WTC11 (cell line): ENCODE results near the gene CDH20. TPM values are rescaled to one million over a fixed set of nuclear protein-coding genes. Genes with fewer than 3 reads are reported as not detected.

Experiments used
- ATAC-seq: fragments of 200-7000 bp; cut with Tn5 transposase; 2 replicates; pipeline ENCODE4 v1.10.0; 2021; ENCODE audit warnings: mild to moderate bottlenecking, moderate library complexity
- CTCF ChIA-PET: fragments of 300-600 bp; sonication (Branson Sonifier 250); formaldehyde crosslinking; loops from one replicate; lab custom pipeline; 2021; ENCODE audit warnings: antibody characterized with exemption; lab: Charles Lee
- POLR2A ChIA-PET: fragments of 350-600 bp; sonication (Branson Sonifier 250); formaldehyde crosslinking; loops from one replicate; lab custom pipeline; 2021; ENCODE audit warnings: antibody characterized with exemption; lab: Charles Lee
- DNase-seq: peaks from one replicate; pipeline ENCODE4 v3.0.0; 2021; ENCODE audit warnings: low spot score
- H3K27ac Mint-ChIP-seq: 2 replicates; pipeline ENCODE4 v1.8.0; 2021; ENCODE audit warnings: mixed read lengths
- H3K27me3 Mint-ChIP-seq: 2 replicates; pipeline ENCODE4 v1.8.0; 2021; ENCODE audit warnings: low read depth, mild to moderate bottlenecking, moderate library complexity, mixed read lengths
- H3K36me3 Mint-ChIP-seq: 2 replicates; pipeline ENCODE4 v1.8.0; 2021; ENCODE audit warnings: mixed read lengths
- H3K4me1 Mint-ChIP-seq: 2 replicates; pipeline ENCODE4 v1.8.0; 2022; ENCODE audit warnings: mixed read lengths
- H3K4me3 Mint-ChIP-seq: 2 replicates; pipeline ENCODE4 v1.8.0; 2021; ENCODE audit warnings: mild to moderate bottlenecking, moderate library complexity, mixed read lengths
- H3K9me3 Mint-ChIP-seq: 2 replicates; pipeline ENCODE4 v1.8.0; 2021; ENCODE audit warnings: mixed read lengths
- ATF1 ChIP-seq: sonication (generic); formaldehyde crosslinking; IDR thresholded peaks from 2 replicates; pipeline ENCODE4 v1.8.1; 2023; ENCODE audit warnings: mild to moderate bottlenecking, moderate library complexity, missing genetic modification reagents
- EMX1 ChIP-seq: fragments of 250-450 bp; sonication (Bioruptor Pico); IDR thresholded peaks from 2 replicates; pipeline ENCODE4 v1.8.0; 2021; ENCODE audit warnings: mild to moderate bottlenecking
- ESRRA ChIP-seq: sonication (generic); formaldehyde crosslinking; IDR thresholded peaks from 2 replicates; pipeline ENCODE4 v1.8.1; 2022; ENCODE audit warnings: mild to moderate bottlenecking, missing genetic modification reagents, borderline replicate concordance
- ETV6 ChIP-seq: sonication (generic); formaldehyde crosslinking; IDR thresholded peaks from 2 replicates; pipeline ENCODE4 v1.8.1; 2022; ENCODE audit warnings: mild to moderate bottlenecking, missing genetic modification reagents
- FOXP1 ChIP-seq: sonication (generic); formaldehyde crosslinking; IDR thresholded peaks from 2 replicates; pipeline ENCODE4 v1.8.0; 2022; ENCODE audit warnings: missing genetic modification reagents, mild to moderate bottlenecking, moderate library complexity, borderline replicate concordance
- GRHL2 ChIP-seq: fragments of 250-450 bp; sonication (Bioruptor Pico); IDR thresholded peaks from 2 replicates; pipeline ENCODE4 v1.8.0; 2022; ENCODE audit warnings: mild to moderate bottlenecking, moderate library complexity; ENCODE audit not compliant: insufficient replicate concordance, severe bottlenecking
- GTF2I ChIP-seq: fragments of 250-450 bp; sonication (Bioruptor Pico); conservative IDR thresholded peaks from 2 replicates; pipeline ENCODE4 v1.4.0; 2021; ENCODE audit warnings: mild to moderate bottlenecking
- NR1H2 ChIP-seq: sonication (generic); formaldehyde crosslinking; IDR thresholded peaks from 2 replicates; pipeline ENCODE4 v1.9.0; 2021; ENCODE audit warnings: mild to moderate bottlenecking, moderate library complexity, missing genetic modification reagents
- NR3C1 ChIP-seq: sonication (generic); formaldehyde crosslinking; conservative IDR thresholded peaks from 2 replicates; pipeline ENCODE4 v1.8.1; 2023; ENCODE audit warnings: low read depth, mild to moderate bottlenecking, missing genetic modification reagents
- OVOL2 ChIP-seq: fragments of 250-450 bp; sonication (Bioruptor Pico); IDR thresholded peaks from 2 replicates; pipeline ENCODE4 v1.9.0; 2021; ENCODE audit warnings: mild to moderate bottlenecking, borderline replicate concordance
- PRRX2 ChIP-seq: fragments of 250-450 bp; sonication (Bioruptor Pico); IDR thresholded peaks from 2 replicates; pipeline ENCODE4 v1.8.0; 2021; ENCODE audit warnings: mild to moderate bottlenecking
- TEAD1 ChIP-seq: sonication (generic); formaldehyde crosslinking; IDR thresholded peaks from 2 replicates; pipeline ENCODE4 v1.8.0; 2022; ENCODE audit warnings: mild to moderate bottlenecking, missing genetic modification reagents
- ZNF138 ChIP-seq: sonication (generic); formaldehyde crosslinking; conservative IDR thresholded peaks from 2 replicates; pipeline ENCODE4 v1.8.1; 2022; ENCODE audit warnings: mild to moderate bottlenecking, moderate library complexity, missing genetic modification reagents
- total RNA-seq: library from RNA; stranded (reverse); gene quantifications from 3 replicates; pipeline ENCODE4 v1.2.3, GENCODE V29; 2021
- TF ChIP-seq, protein P1 (sequence below): sonication (generic); formaldehyde crosslinking; IDR thresholded peaks from 2 replicates; pipeline ENCODE4 v1.8.1; 2023; ENCODE audit warnings: mild to moderate bottlenecking, missing genetic modification reagents
- TF ChIP-seq, protein P2 (sequence below): sonication (generic); formaldehyde crosslinking; IDR thresholded peaks from 2 replicates; pipeline ENCODE4 v1.8.1; 2022; ENCODE audit warnings: mild to moderate bottlenecking, missing genetic modification reagents, moderate library complexity, borderline replicate concordance
- TF ChIP-seq, protein P3 (sequence below): sonication (generic); formaldehyde crosslinking; IDR thresholded peaks from 2 replicates; pipeline ENCODE4 v1.8.0; 2023; ENCODE audit warnings: mild to moderate bottlenecking, missing genetic modification reagents
- TF ChIP-seq, protein P4 (sequence below): sonication (generic); formaldehyde crosslinking; IDR thresholded peaks from 2 replicates; pipeline ENCODE4 v1.8.1; 2022; ENCODE audit warnings: mild to moderate bottlenecking, moderate library complexity, missing genetic modification reagents
- TF ChIP-seq, protein P5 (sequence below): sonication (generic); formaldehyde crosslinking; IDR thresholded peaks from 2 replicates; pipeline ENCODE4 v1.8.1; 2022; ENCODE audit warnings: low read depth, mild to moderate bottlenecking, moderate library complexity, missing genetic modification reagents, borderline replicate concordance

CDH20 gene
- total RNA-seq, 1 experiment from 2014 or later, result 0.39 TPM

DNA sequence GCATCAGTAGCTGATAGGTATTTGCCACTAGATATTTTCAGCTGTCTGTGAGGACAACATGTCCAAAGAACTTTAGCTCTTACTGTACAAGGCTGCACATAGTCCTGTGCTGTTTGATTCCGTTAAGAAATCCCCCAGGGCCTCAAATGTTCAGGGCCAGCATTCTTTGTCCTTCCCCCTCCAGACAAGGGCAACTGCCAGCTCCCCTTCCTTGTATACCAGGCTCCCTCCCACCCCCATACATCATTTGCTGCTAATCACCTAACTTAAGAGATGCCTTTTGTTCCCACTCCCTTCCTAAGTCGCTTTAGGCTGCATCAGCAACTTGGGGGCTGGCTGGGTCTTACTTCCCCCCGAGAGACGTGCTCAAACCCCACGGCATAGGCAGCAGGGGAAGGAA, 138.7 kb downstream of the CDH20 start:
- no peak overlapping the region for H3K27ac Mint-ChIP-seq
- H3K27me3 Mint-ChIP-seq, result no peaks in the 10 kb centered on the region; the same call in 1 of the 2 replicates
- POLR2A ChIA-PET, result no interaction called here
- H3K36me3 Mint-ChIP-seq, result no peaks in the 10 kb centered on the region
- DNase-seq (no peak), ATAC-seq (peak; percentile 44)
- H3K4me3 Mint-ChIP-seq, result no peak overlapping the region
- H3K4me1 Mint-ChIP-seq, result peaks cover 5% of the 10 kb centered on the region
- no peaks in the 10 kb centered on the region for H3K9me3 Mint-ChIP-seq
- CTCF ChIA-PET, result no interaction called here
- TF ChIP-seq, protein P1, sequence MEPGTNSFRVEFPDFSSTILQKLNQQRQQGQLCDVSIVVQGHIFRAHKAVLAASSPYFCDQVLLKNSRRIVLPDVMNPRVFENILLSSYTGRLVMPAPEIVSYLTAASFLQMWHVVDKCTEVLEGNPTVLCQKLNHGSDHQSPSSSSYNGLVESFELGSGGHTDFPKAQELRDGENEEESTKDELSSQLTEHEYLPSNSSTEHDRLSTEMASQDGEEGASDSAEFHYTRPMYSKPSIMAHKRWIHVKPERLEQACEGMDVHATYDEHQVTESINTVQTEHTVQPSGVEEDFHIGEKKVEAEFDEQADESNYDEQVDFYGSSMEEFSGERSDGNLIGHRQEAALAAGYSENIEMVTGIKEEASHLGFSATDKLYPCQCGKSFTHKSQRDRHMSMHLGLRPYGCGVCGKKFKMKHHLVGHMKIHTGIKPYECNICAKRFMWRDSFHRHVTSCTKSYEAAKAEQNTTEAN, result no peak
- TF ChIP-seq ESRRA (CRISPR knock-in tag) (no peak), NR3C1 (CRISPR knock-in tag) (no peak), FOXP1 (CRISPR knock-in tag) (no peak), OVOL2 (CRISPR knock-in tag) (no peak)
- TF ChIP-seq, protein P2, sequence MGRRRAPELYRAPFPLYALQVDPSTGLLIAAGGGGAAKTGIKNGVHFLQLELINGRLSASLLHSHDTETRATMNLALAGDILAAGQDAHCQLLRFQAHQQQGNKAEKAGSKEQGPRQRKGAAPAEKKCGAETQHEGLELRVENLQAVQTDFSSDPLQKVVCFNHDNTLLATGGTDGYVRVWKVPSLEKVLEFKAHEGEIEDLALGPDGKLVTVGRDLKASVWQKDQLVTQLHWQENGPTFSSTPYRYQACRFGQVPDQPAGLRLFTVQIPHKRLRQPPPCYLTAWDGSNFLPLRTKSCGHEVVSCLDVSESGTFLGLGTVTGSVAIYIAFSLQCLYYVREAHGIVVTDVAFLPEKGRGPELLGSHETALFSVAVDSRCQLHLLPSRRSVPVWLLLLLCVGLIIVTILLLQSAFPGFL (CRISPR knock-in tag), result no peak
- TF ChIP-seq, protein P3, sequence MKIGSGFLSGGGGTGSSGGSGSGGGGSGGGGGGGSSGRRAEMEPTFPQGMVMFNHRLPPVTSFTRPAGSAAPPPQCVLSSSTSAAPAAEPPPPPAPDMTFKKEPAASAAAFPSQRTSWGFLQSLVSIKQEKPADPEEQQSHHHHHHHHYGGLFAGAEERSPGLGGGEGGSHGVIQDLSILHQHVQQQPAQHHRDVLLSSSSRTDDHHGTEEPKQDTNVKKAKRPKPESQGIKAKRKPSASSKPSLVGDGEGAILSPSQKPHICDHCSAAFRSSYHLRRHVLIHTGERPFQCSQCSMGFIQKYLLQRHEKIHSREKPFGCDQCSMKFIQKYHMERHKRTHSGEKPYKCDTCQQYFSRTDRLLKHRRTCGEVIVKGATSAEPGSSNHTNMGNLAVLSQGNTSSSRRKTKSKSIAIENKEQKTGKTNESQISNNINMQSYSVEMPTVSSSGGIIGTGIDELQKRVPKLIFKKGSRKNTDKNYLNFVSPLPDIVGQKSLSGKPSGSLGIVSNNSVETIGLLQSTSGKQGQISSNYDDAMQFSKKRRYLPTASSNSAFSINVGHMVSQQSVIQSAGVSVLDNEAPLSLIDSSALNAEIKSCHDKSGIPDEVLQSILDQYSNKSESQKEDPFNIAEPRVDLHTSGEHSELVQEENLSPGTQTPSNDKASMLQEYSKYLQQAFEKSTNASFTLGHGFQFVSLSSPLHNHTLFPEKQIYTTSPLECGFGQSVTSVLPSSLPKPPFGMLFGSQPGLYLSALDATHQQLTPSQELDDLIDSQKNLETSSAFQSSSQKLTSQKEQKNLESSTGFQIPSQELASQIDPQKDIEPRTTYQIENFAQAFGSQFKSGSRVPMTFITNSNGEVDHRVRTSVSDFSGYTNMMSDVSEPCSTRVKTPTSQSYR (CRISPR knock-in tag), result no peak
- TF ChIP-seq, all 79 proteins: peak for 0

DNA sequence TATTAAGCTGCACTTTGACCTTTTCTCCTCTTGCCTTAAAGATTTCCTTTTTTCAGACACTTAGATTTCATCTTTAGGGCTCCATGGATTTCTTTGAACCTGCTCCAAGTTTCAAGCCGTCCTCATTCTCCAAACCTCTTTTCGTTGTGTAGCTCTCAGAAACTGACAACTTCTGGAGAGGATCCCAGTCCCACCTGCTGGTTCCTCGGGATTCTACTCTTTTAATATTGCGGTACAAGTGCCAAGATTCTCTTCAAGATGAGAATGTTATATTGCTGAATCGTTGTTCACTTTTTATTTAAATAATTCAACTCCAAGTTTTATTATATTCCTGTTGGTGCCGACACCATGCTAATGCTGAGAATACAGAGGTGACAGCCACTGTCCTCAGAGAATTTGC, 141.1 kb downstream of the CDH20 start:
- H3K4me1 Mint-ChIP-seq, result peaks cover 5% of the 10 kb centered on the region
- no peak for TF ChIP-seq TEAD1 (CRISPR knock-in tag)
- TF ChIP-seq EMX1 (CRISPR knock-in tag), result no peak
- TF ChIP-seq, protein P4, sequence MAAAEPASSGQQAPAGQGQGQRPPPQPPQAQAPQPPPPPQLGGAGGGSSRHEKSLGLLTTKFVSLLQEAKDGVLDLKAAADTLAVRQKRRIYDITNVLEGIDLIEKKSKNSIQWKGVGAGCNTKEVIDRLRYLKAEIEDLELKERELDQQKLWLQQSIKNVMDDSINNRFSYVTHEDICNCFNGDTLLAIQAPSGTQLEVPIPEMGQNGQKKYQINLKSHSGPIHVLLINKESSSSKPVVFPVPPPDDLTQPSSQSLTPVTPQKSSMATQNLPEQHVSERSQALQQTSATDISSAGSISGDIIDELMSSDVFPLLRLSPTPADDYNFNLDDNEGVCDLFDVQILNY (CRISPR knock-in tag), result no peak
- no peak for TF ChIP-seq PRRX2
- TF ChIP-seq, protein P5, sequence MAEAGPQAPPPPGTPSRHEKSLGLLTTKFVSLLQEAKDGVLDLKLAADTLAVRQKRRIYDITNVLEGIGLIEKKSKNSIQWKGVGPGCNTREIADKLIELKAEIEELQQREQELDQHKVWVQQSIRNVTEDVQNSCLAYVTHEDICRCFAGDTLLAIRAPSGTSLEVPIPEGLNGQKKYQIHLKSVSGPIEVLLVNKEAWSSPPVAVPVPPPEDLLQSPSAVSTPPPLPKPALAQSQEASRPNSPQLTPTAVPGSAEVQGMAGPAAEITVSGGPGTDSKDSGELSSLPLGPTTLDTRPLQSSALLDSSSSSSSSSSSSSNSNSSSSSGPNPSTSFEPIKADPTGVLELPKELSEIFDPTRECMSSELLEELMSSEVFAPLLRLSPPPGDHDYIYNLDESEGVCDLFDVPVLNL (CRISPR knock-in tag), result no peak
- TF ChIP-seq ZNF138 (CRISPR knock-in tag), result no peak
- TF ChIP-seq GTF2I, result no peak
- TF ChIP-seq ETV6 (CRISPR knock-in tag), result no peak
- no peak for TF ChIP-seq ATF1 (CRISPR knock-in tag)
- TF ChIP-seq GRHL2 (CRISPR knock-in tag), result no peak
- TF ChIP-seq NR1H2 (CRISPR knock-in tag), result no peak
- no peaks in the 10 kb centered on the region; the same call in 1 of the 2 replicates for H3K27me3 Mint-ChIP-seq
- no peak overlapping the region for H3K27ac Mint-ChIP-seq
- ChIA-PET POLR2A (no interaction called here), CTCF (no interaction called here)
- no peaks in the 10 kb centered on the region for H3K36me3 Mint-ChIP-seq
- ATAC-seq (no peak), DNase-seq (no peak)
- no peaks in the 10 kb centered on the region for H3K9me3 Mint-ChIP-seq
- H3K4me3 Mint-ChIP-seq, result no peak overlapping the region
